A673 (cell line): ENCODE measurements around the gene TTI1. TPM values are rescaled to one million over a fixed set of nuclear protein-coding genes. Genes with fewer than 3 reads are reported as not detected.

Experiments used
- BruUV-seq: library from RNA; stranded (reverse); fragments of 400-500 nt; replicated peaks from 2 replicates; lab custom pipeline; 2021; lab: Mats Ljungman, UMichigan
- CTCF ChIA-PET: fragments of 300-600 bp; sonication (Branson Sonifier 250); formaldehyde crosslinking; loops from one replicate; lab custom pipeline; 2022; ENCODE audit warnings: antibody characterized with exemption; lab: Charles Lee
- POLR2A ChIA-PET: fragments of 300-600 bp; sonication (Branson Sonifier 250); formaldehyde crosslinking; loops from one replicate; lab custom pipeline; 2022; ENCODE audit warnings: antibody characterized with exemption; ENCODE audit not compliant: low non-redundant PET; lab: Charles Lee
- DNase-seq: peaks from one replicate; pipeline ENCODE4 v3.0.0-alpha.2; 2015; ENCODE audit warnings: low spot score
- H3K27ac ChIP-seq: fragments of 200-600 bp; sonication (generic); 2 replicates; pipeline ENCODE4 v1.5.1; 2016; ENCODE audit warnings: mixed run types, low read depth, mild to moderate bottlenecking, mixed read lengths, antibody characterized with exemption, low read length; ENCODE audit not compliant: poor library complexity, severe bottlenecking
- H3K27me3 ChIP-seq: fragments of 200-600 bp; sonication (generic); replicated peaks from 2 replicates; pipeline ENCODE4 v1.6.1; 2017; ENCODE audit warnings: mixed run types, low read depth, mild to moderate bottlenecking, mixed read lengths, antibody characterized with exemption, low read length; ENCODE audit not compliant: insufficient read depth, poor library complexity
- H3K36me3 ChIP-seq: fragments of 200-600 bp; sonication (generic); 2 replicates; pipeline ENCODE4 v1.6.1; 2016; ENCODE audit warnings: mixed run types, mild to moderate bottlenecking, mixed read lengths, antibody characterized with exemption, low read length; ENCODE audit not compliant: insufficient read depth, poor library complexity, severe bottlenecking
- H3K4me1 ChIP-seq: fragments of 200-600 bp; sonication (generic); 2 replicates; pipeline ENCODE4 v1.6.1; 2017; ENCODE audit warnings: mixed run types, mild to moderate bottlenecking, mixed read lengths, antibody characterized with exemption, low read length; ENCODE audit not compliant: insufficient read depth, poor library complexity, severe bottlenecking
- H3K4me3 ChIP-seq: fragments of 200-600 bp; sonication (generic); 2 replicates; pipeline ENCODE4 v1.5.1; 2016; ENCODE audit warnings: low read depth, mixed run types, mild to moderate bottlenecking, mixed read lengths, low read length; ENCODE audit not compliant: poor library complexity, severe bottlenecking
- H3K9me3 ChIP-seq: fragments of 200-600 bp; sonication (generic); 2 replicates; pipeline ENCODE4 v1.6.1; 2016; ENCODE audit warnings: mixed run types, low read depth, mild to moderate bottlenecking, mixed read lengths, antibody characterized with exemption, low read length; ENCODE audit not compliant: poor library complexity, severe bottlenecking
- CTCF ChIP-seq: fragments of 300-800, 200-600 bp; sonication (generic); conservative IDR thresholded peaks from 2 replicates; pipeline ENCODE4 v1.5.1; 2017; ENCODE audit warnings: low read depth, mild to moderate bottlenecking, antibody characterized with exemption, low read length, moderate library complexity, mixed read lengths
- EZH2 ChIP-seq: fragments of 200-600 bp; sonication (generic); IDR thresholded peaks from 2 replicates; pipeline ENCODE4 v1.6.1; 2017; ENCODE audit warnings: borderline replicate concordance, low read depth, mild to moderate bottlenecking, mixed read lengths, antibody characterized with exemption, low read length; ENCODE audit not compliant: poor library complexity, severe bottlenecking
- intact Hi-C: fragments of 100-400 bp; cut with micrococcal nuclease; formaldehyde crosslinking; loops from one replicate; pipeline ENCODE4 v1.10.0; 2022; ENCODE audit not compliant: unreplicated experiment
- total RNA-seq: library from RNA; stranded (reverse); gene quantifications from 2 replicates; pipeline ENCODE4 v1.2.3, GENCODE V29; 2021

TTI1 gene
- total RNA-seq, 1 experiment from 2014 or later, result 40.3 TPM

DNA sequence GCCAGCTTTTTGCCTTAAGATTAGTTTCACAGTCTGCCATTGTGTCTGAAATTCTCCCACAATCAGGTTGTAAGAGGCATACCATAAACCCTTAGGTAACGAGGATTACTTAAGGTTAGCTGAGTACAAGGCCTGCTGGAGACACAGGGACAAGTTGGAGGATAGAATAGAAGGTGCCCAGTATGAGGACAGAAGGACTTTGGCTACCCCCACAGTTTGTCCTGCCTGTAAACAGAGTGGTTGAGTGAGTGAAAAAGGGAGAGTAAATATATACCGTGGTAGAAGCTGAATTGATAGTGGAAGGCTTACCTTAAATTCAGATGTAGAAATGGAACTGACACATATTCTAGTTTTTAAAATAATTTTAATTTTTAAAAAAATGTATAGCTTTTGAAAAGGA lies 19.6 kb upstream of the TTI1 start:
- peaks cover 42% of the 10 kb centered on the region for H3K36me3 ChIP-seq
- POLR2A ChIA-PET, result interaction anchor here (0.6 kb wide), 1 partner anchor 371 kb away, joined by 10 read pairs; no protein-coding TSS in a partner anchor
- CTCF ChIA-PET, result no interaction called here
- intact Hi-C loops, result no loop called here
- H3K27ac ChIP-seq, result no peak overlapping the region
- no peak for DNase-seq
- TF ChIP-seq CTCF, result no peak
- no peak for TF ChIP-seq EZH2
- H3K9me3 ChIP-seq, result no peaks in the 10 kb centered on the region
- BruUV-seq, result no TSS peak
- no peaks in the 10 kb centered on the region for H3K4me1 ChIP-seq
- no peak overlapping the region for H3K4me3 ChIP-seq
- no peaks in the 10 kb centered on the region for H3K27me3 ChIP-seq

DNA sequence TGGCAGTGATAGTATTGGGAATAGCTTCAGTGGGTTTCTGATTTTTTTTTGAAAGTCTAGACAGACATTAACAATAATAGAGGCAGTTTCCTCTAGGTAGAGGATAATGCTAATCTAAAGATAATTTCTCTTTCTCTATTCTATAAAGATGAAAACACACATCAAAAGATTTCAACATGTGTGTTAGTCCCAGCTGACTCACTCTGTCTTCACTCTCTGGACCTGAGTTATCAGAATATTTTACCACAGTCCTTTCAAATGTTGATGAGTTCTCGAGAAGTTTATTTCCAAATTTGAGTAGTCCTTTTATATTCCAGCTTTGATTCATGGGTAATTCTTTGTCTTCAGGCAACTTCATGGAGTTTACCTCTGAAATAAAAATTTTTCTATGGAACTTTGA lies 17.4 kb upstream of the TTI1 start:
- no peaks in the 10 kb centered on the region for H3K27me3 ChIP-seq
- intact Hi-C loops, result no loop called here
- POLR2A ChIA-PET, result interaction anchor here (0.7 kb wide), 1 partner anchor 1309 kb away, joined by 4 read pairs; no protein-coding TSS in a partner anchor
- H3K27ac ChIP-seq, result no peak overlapping the region
- CTCF ChIA-PET, result no interaction called here
- peaks cover 34% of the 10 kb centered on the region for H3K36me3 ChIP-seq
- no peaks in the 10 kb centered on the region for H3K9me3 ChIP-seq
- TF ChIP-seq EZH2, result no peak
- TF ChIP-seq CTCF, result no peak
- H3K4me1 ChIP-seq, result no peaks in the 10 kb centered on the region
- H3K4me3 ChIP-seq, result no peak overlapping the region
- no TSS peak for BruUV-seq
- DNase-seq, result no peak

DNA sequence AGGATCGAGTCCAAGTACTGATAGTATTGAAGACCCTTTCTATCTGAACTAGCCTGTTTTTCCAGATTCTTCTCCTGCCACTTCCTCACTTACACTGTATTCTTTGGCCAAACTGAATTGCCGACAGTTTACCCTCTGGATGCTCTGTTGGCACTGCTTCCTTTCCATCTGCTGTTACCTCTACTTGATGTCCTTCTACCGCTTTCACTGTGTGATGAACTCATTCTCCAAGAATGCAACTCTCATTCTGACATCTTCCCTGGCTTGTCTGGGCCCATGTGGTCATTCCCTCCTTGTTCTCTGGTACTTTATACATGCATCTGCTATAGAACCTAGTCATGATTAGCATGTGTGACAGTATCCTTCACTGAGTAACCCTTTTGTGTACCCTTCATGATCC lies 16.5 kb upstream of the TTI1 start:
- DNase-seq, result no peak
- POLR2A ChIA-PET, result no interaction called here
- intact Hi-C loops, result no loop called here
- no peak overlapping the region for H3K4me3 ChIP-seq
- H3K36me3 ChIP-seq, result peaks cover 39% of the 10 kb centered on the region
- CTCF ChIA-PET, result no interaction called here
- no peaks in the 10 kb centered on the region for H3K9me3 ChIP-seq
- H3K27me3 ChIP-seq, result no peaks in the 10 kb centered on the region
- no peak for TF ChIP-seq CTCF
- TF ChIP-seq EZH2, result no peak
- BruUV-seq, result no TSS peak
- H3K4me1 ChIP-seq, result no peaks in the 10 kb centered on the region
- no peak overlapping the region for H3K27ac ChIP-seq
